COR-L47 (cell line): ENCODE results near the gene DDX60.
"Not testable (repeated sequence)": the region's sequence is repeated elsewhere in the genome, so short reads cannot be mapped to it uniquely, and the experiment has no call there.

Experiments
- DNase-seq: peaks from one replicate; lab custom pipeline; 2025; lab: John Stamatoyannopoulos, UW

Gene DDX60

GRCh38 chr4:168303430-168303829, 15.1 kb downstream of the DDX60 start:
- DNase-seq, result not testable (repeated sequence)

GRCh38 chr4:168293386-168293975, 25.1 kb downstream of the DDX60 start:
- DNase-seq, result no peak

DNA sequence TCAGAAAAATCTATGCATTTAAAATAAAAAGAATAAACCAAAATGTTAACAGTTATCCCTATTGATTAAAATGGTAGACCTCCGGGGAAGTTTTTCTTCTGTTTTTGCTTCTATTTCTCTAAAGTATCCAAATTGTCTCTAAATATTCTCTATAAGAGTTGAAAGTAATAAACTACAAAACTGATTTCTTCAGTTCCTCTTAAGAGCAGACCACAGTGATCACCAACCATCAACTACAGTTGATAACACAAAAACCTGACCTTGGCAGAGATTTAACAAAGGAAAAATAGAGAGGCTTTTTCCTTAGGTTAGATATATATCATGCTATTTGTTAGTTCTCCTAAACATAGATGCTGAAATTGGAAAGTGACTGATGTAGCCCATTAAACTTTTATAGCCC, 27.3 kb downstream of the DDX60 start:
- no peak for DNase-seq

GRCh38 chr4:168285850-168286249, 32.7 kb downstream of the DDX60 start:
- DNase-seq, result not testable (repeated sequence)

GRCh38 chr4:168279556-168279955, 39.0 kb downstream of the DDX60 start:
- no peak for DNase-seq

DNA sequence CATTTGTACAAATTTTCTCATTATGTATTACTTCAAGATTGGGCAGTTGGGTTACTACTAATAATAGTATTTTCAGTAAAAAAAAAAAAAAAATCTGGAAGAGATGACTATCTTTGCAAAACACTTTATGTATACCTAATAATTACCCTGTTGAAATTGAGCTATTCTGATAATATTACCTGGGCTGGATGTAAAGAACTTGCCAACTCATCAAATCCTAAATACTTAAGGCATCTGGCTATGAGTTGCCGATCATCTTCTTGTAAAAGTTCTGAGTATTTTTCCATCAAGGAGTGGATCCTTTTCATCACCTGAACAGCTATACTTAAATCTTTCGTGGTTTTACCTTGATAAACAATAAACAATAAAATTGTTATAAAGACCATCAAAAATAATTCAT, 42.7 kb downstream of the DDX60 start:
- DNase-seq, result no peak

GRCh38 chr4:168274871-168275270, 43.7 kb downstream of the DDX60 start:
- DNase-seq, result no peak

DNA sequence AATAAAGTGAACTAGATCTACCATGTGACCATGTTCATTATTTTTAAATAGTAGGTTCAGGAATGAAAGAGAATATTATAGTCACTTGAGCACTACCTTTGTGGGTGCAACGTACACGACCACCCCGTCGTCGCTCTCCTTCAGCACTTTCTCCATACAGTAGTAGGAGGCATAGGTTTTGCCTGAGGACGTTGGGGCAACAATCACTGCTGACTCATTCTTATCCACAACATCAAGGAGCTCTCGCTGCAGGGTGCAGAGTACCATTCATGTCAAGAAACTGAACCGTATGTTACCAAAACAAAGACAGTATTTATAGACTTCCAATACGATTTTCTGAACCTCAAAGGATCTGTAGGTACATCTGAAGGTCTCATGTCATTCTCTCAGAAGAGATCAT, 44.7 kb downstream of the DDX60 start:
- DNase-seq, result no peak

DNA sequence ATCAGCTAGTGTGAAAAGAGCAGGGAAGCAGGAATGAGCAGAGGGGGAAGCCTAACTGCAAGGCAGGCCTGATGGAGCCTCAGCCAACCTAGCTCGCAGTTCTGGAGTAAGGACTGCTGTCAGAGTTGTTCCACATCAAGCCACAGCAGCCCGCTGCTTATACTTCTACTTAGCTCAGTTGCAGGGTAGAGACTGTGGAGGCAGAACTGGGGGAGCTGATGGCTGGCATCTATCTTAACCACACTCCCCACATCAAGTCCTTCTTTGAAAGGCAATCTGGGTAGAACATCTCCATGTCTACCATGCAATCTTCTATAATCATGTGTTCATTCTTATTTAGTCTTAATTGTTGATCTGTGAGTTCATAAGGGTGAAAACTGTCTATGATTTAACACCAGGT, 46.1 kb downstream of the DDX60 start:
- DNase-seq, result no peak

GRCh38 chr4:168269896-168270295, 48.7 kb downstream of the DDX60 start:
- no peak for DNase-seq

DNA sequence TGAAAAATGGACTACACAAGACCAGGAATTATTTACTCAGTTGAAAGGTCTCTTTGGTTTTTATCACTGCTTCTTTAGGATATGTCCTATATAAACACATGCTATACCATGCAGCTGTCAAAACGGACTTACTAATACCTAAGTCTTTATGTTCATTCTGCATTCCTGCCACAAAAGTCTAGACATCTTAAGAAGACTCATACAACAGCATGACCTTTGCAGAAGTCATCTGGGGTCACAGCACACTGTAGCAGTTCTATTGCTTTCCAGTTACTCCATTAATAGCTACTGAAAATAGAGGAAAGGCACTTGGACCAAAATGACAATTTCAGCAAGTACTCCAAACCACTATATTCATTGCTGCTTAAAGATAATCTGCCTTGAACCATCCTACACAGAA, 53.2 kb downstream of the DDX60 start:
- no peak for DNase-seq

DNA sequence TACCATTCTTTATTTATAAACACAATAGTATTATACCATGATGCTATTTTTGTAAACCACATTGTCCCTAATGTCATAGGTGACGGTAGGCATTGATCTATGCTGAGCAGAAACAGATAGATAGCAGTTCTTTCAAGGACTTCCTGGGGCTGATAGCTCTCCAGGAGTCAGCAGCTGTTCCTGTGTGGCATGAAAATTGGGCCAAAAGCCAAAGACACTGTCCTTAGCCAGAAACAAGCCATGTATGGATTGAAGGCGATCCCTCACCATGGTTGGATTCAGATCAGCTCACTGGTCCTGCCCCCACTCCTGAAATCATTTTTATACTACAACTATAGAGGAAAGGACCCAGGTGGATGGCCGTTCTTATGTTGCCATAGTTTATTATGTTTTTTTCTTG, 53.6 kb downstream of the DDX60 start:
- peak; percentile 89 for DNase-seq

GRCh38 chr4:168263039-168263438, 55.5 kb downstream of the DDX60 start:
- DNase-seq, result no peak

- no peak for DNase-seq
These were observed 59.5 kb downstream of the DDX60 start for GRCh38 chr4:168259096-168259495.

- DNase-seq, result no peak
These were observed 60.8 kb downstream of the DDX60 start for GRCh38 chr4:168257768-168258167.

GRCh38 chr4:168248176-168248710, 70.3 kb downstream of the DDX60 start:
- no peak for DNase-seq

- DNase-seq, result no peak
These were observed 70.9 kb downstream of the DDX60 start for GRCh38 chr4:168247603-168248002.

- DNase-seq, result no peak
These were observed 76.6 kb downstream of the DDX60 start for GRCh38 chr4:168241953-168242352.

DNA sequence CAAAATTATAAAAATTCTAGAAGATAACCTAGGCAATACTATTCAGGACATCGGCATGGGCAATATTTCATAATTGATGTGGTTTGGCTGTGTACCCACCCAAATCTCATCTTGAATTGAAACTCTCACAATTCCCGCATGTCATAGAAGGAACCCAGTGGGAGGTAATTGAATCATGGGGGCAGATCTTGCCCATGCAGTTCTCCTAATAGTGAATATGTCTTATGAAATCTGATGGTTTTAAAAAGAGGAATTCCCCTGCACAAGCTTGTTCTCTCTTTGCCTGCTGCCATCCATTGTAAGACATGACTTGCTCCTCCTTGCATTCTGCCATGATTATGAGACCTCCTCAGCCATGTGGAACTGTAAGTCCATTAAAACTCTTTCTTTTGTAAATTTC, 77.7 kb downstream of the DDX60 start:
- DNase-seq, result no peak

DNA sequence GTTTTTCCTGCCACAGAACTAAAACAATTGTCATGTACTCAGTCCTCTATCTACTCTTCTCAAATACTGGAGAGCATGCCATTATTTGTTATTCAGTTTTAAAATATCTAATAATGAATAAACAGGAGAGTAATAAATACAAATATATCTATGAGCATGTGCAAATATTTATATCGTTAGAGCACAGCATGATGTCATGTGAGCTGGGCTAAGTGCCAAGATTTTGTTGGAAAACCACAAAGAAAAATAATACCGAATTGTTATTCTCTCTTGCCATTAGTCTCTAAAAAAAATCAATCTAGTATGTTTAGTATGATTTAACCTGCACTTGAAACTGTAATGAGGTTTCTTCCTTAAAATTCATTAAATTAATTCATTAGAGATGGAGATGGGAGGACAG, 97.3 kb downstream of the DDX60 start:
- peak; percentile 54 for DNase-seq

GRCh38 chr4:168220893-168221292, 97.7 kb downstream of the DDX60 start:
- no peak for DNase-seq

DNA sequence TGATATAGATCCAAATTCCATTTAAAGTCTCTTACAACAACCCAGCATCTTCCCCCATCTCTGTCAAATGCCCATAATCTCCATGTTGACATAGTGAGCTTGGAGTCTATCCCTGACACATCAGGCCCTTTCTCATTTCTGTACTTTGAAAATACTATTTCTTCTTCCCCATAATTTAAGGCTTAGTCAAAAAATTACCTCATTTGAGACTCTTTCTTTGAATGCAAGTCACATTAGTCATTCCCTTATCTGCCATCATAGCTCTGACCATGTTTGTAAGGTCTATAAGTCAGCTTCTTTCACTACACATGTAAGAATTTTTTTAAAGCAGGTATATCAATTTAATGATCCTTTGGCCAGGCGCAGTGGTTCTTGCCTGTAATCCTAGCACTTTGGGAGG, 99.9 kb downstream of the DDX60 start:
- DNase-seq, result no peak

GRCh38 chr4:168213511-168213910, 105.0 kb downstream of the DDX60 start:
- DNase-seq, result not testable (repeated sequence)

DNA sequence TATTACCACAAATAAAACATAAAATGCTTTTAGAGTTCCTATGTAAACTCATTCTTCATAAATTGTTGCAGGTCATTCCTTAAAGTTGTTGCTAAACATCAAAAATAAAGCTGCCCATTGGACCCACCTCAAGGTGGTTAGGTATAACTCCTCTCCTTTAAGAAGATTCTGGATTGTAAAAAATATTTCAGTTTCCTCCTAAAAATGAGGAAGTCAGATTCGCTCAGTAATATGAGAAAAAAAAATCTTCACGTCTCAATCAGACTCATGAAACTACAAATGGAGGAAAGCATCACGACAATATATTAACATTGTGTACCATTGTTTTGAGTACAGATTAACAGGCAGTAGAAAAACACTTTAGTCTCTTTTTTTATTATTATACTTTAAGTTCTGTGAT, 105.9 kb downstream of the DDX60 start:
- no peak for DNase-seq
